HUES48 (cell line): ENCODE data around the gene NPFFR1.

ENCODE experiments used
- H3K27ac ChIP-seq: one replicate; pipeline ENCODE4 v1.7.0; 2013; ENCODE audit warnings: low read depth, low read length, inconsistent platforms
- H3K27me3 ChIP-seq: 2 replicates; pipeline ENCODE4 v1.6.1; 2013; ENCODE audit warnings: mild to moderate bottlenecking, low read length; ENCODE audit not compliant: control insufficient read depth, insufficient read depth
- H3K36me3 ChIP-seq: 2 replicates; pipeline ENCODE4 v1.6.1; 2013; ENCODE audit warnings: low read length; ENCODE audit not compliant: control insufficient read depth, insufficient read depth
- H3K4me1 ChIP-seq: 2 replicates; pipeline ENCODE4 v1.6.1; 2013; ENCODE audit warnings: mild to moderate bottlenecking, low read length; ENCODE audit not compliant: control insufficient read depth, insufficient read depth
- H3K4me3 ChIP-seq: 2 replicates; pipeline ENCODE4 v1.5.1; 2013; ENCODE audit warnings: mild to moderate bottlenecking, low read depth, low read length
- H3K9ac ChIP-seq: 2 replicates; pipeline ENCODE4 v1.6.1; 2013; ENCODE audit warnings: mild to moderate bottlenecking, low read depth, low read length, moderate library complexity
- H3K9me3 ChIP-seq: 2 replicates; pipeline ENCODE4 v1.6.1; 2013; ENCODE audit warnings: low read length; ENCODE audit not compliant: control insufficient read depth, insufficient read depth

Gene NPFFR1

GRCh38 chr10:70283445-70284399, at the start of gene NPFFR1:
TSS of gene NPFFR1 (minus strand) at chr10:70284004. CDS start at chr10:70283676, 328 bp downstream.
- Histone ChIP-seq H3K4me3 (peak within 1 kb of the TSS; percentile 59), H3K9me3 (no peaks in the 10 kb centered on the region), H3K27me3 (peaks cover 50% of the 10 kb centered on the region), H3K4me1 (no peaks in the 10 kb centered on the region), H3K9ac (no peak within 1 kb of the TSS), H3K27ac (no peak within 1 kb of the TSS), H3K36me3 (no peaks in the 10 kb centered on the region)

- no peaks in the 10 kb centered on the region for H3K36me3 ChIP-seq
- no peaks in the 10 kb centered on the region for H3K27me3 ChIP-seq
- no peak overlapping the region for H3K27ac ChIP-seq
- no peaks in the 10 kb centered on the region for H3K9me3 ChIP-seq
- no peak overlapping the region for H3K4me3 ChIP-seq
- no peak overlapping the region for H3K9ac ChIP-seq
- H3K4me1 ChIP-seq, result peaks cover 9% of the 10 kb centered on the region; the same call in 1 of the 2 replicates
Observed at GRCh38 chr10:70333268-70333667, 49.5 kb upstream of the NPFFR1 start.

- Histone ChIP-seq H3K9ac (no peak overlapping the region), H3K4me1 (peaks cover 2% of the 10 kb centered on the region; the same call in 1 of the 2 replicates), H3K27ac (no peak overlapping the region), H3K4me3 (no peak overlapping the region), H3K27me3 (no peaks in the 10 kb centered on the region), H3K9me3 (no peaks in the 10 kb centered on the region), H3K36me3 (no peaks in the 10 kb centered on the region)
Observed at GRCh38 chr10:70331486-70332268, 47.9 kb upstream of the NPFFR1 start.

GRCh38 chr10:70331160-70331485, 47.3 kb upstream of the NPFFR1 start:
- H3K9ac ChIP-seq, result no peak overlapping the region
- H3K27me3 ChIP-seq, result no peaks in the 10 kb centered on the region
- H3K36me3 ChIP-seq, result no peaks in the 10 kb centered on the region
- no peak overlapping the region for H3K4me3 ChIP-seq
- no peaks in the 10 kb centered on the region for H3K9me3 ChIP-seq
- no peaks in the 10 kb centered on the region for H3K4me1 ChIP-seq
- no peak overlapping the region for H3K27ac ChIP-seq

GRCh38 chr10:70330671-70331070, 46.9 kb upstream of the NPFFR1 start:
- no peak overlapping the region for H3K9ac ChIP-seq
- no peak overlapping the region for H3K4me3 ChIP-seq
- no peaks in the 10 kb centered on the region for H3K9me3 ChIP-seq
- H3K36me3 ChIP-seq, result no peaks in the 10 kb centered on the region
- H3K27me3 ChIP-seq, result no peaks in the 10 kb centered on the region
- H3K27ac ChIP-seq, result no peak overlapping the region
- H3K4me1 ChIP-seq, result no peaks in the 10 kb centered on the region

GRCh38 chr10:70328967-70329366, 45.2 kb upstream of the NPFFR1 start:
- no peaks in the 10 kb centered on the region for H3K9me3 ChIP-seq
- no peaks in the 10 kb centered on the region for H3K36me3 ChIP-seq
- no peak overlapping the region for H3K9ac ChIP-seq
- H3K27me3 ChIP-seq, result no peaks in the 10 kb centered on the region
- H3K4me3 ChIP-seq, result no peak overlapping the region
- H3K4me1 ChIP-seq, result peaks cover 10% of the 10 kb centered on the region; the same call in 1 of the 2 replicates
- H3K27ac ChIP-seq, result no peak overlapping the region

GRCh38 chr10:70328018-70328417, 44.2 kb upstream of the NPFFR1 start:
- Histone ChIP-seq H3K4me1 (peaks cover 10% of the 10 kb centered on the region; the same call in 1 of the 2 replicates), H3K4me3 (no peak overlapping the region), H3K36me3 (no peaks in the 10 kb centered on the region), H3K27ac (no peak overlapping the region), H3K9ac (no peak overlapping the region), H3K9me3 (no peaks in the 10 kb centered on the region), H3K27me3 (no peaks in the 10 kb centered on the region)

- Histone ChIP-seq H3K36me3 (no peaks in the 10 kb centered on the region), H3K4me3 (no peak overlapping the region), H3K9ac (no peak overlapping the region), H3K9me3 (no peaks in the 10 kb centered on the region), H3K4me1 (peaks cover 10% of the 10 kb centered on the region; the same call in 1 of the 2 replicates), H3K27me3 (no peaks in the 10 kb centered on the region), H3K27ac (no peak overlapping the region)
Observed at GRCh38 chr10:70324951-70325781, 41.4 kb upstream of the NPFFR1 start.

GRCh38 chr10:70324339-70324861, 40.6 kb upstream of the NPFFR1 start:
- H3K27me3 ChIP-seq, result no peaks in the 10 kb centered on the region
- no peaks in the 10 kb centered on the region for H3K9me3 ChIP-seq
- peaks cover 10% of the 10 kb centered on the region; the same call in 1 of the 2 replicates for H3K4me1 ChIP-seq
- no peak overlapping the region for H3K4me3 ChIP-seq
- no peak overlapping the region for H3K27ac ChIP-seq
- H3K9ac ChIP-seq, result no peak overlapping the region
- H3K36me3 ChIP-seq, result no peaks in the 10 kb centered on the region

GRCh38 chr10:70323697-70324338, 40.0 kb upstream of the NPFFR1 start:
- no peaks in the 10 kb centered on the region for H3K27me3 ChIP-seq

More at GRCh38 chr10:70323697-70324338, 40.0 kb upstream of the NPFFR1 start:
- H3K4me3 ChIP-seq, result no peak overlapping the region
- no peaks in the 10 kb centered on the region for H3K36me3 ChIP-seq
- H3K27ac ChIP-seq, result no peak overlapping the region
- H3K4me1 ChIP-seq, result peaks cover 10% of the 10 kb centered on the region; the same call in 1 of the 2 replicates
- no peak overlapping the region for H3K9ac ChIP-seq
- no peaks in the 10 kb centered on the region for H3K9me3 ChIP-seq
